Right lobe of liver (tissue), 4 donors: ENCODE results near the gene ACOT8.

Experiments
- POLR2A ChIP-seq: fragments of 450-650 bp; IDR thresholded peaks from one replicate; pipeline ENCODE4 v1.6.1; 2017; ENCODE audit warnings: antibody characterized with exemption, mild to moderate bottlenecking
- TF ChIP-seq, protein P1 (sequence below), 4 donors: fragments of 200-600 bp in 3 of 4; fragments of 450-650 bp in 1 of 4; IDR thresholded peaks; one replicate each; pipeline versions ENCODE4 v1.5.1 to v1.8.0; 2016 to 2022; ENCODE audit warnings: antibody characterized with exemption in 4 of 4, mild to moderate bottlenecking in 2 of 4
- donor health status: DM: no; HTN: no; CAD: no.
- donor health status: DM: no; HTN: no; CAD: no.
- donor health status: DM: no; HTN: yes; CAD: no.

GRCh38 chr20:45872626-45873025 is 15.4 kb upstream of the ACOT8 start:
- no peak for TF ChIP-seq POLR2A
- TF ChIP-seq, protein P1, sequence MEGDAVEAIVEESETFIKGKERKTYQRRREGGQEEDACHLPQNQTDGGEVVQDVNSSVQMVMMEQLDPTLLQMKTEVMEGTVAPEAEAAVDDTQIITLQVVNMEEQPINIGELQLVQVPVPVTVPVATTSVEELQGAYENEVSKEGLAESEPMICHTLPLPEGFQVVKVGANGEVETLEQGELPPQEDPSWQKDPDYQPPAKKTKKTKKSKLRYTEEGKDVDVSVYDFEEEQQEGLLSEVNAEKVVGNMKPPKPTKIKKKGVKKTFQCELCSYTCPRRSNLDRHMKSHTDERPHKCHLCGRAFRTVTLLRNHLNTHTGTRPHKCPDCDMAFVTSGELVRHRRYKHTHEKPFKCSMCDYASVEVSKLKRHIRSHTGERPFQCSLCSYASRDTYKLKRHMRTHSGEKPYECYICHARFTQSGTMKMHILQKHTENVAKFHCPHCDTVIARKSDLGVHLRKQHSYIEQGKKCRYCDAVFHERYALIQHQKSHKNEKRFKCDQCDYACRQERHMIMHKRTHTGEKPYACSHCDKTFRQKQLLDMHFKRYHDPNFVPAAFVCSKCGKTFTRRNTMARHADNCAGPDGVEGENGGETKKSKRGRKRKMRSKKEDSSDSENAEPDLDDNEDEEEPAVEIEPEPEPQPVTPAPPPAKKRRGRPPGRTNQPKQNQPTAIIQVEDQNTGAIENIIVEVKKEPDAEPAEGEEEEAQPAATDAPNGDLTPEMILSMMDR (IDR thresholded peaks at IDR 0.05), result no peak
